GM12874 (cell line): Measurements from ENCODE around the gene TSPAN18.

Experiments used
- TF ChIP-seq, protein P1 (sequence below): IDR thresholded peaks from 2 replicates; pipeline ENCODE4 v1.5.1; 2011; ENCODE audit warnings: low read depth, mild to moderate bottlenecking, control low read depth, low read length, moderate library complexity; ENCODE audit not compliant: insufficient read depth

The TSPAN18 gene

DNA sequence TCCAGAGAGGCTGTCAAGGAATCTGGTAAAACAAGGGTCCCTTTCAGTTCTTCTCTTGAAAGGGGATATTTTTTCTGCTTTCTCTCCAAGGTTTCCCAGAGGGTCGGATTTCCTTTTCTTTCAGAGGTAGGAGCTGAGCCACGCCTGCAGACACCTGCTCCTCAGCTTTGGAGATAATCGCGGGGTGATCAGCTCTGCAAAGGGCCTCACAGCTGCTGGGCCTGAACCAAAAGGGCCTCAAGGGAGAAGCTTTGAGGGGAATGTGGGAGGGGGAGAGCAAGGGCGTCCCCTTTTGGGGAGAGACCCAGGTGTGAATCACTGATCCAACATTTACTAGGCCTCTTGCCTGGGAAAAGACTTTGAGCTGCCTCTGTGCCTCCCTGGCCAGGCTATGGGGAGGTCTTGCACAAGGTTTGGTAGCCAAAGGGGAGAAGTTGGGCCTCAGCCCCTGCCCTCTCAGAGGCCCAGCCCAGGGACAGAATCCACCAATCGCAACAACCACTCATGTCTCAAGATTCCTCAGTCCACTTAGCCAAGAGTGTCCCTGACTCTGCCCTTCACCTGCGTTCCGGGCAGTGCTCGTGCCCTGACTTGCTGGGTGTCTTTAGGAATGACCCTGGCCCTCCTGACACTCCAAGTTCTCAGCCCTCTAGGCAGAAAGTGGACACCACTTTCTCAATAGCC is 237.9 kb downstream of the TSPAN18 start:
- TF ChIP-seq, protein P1, sequence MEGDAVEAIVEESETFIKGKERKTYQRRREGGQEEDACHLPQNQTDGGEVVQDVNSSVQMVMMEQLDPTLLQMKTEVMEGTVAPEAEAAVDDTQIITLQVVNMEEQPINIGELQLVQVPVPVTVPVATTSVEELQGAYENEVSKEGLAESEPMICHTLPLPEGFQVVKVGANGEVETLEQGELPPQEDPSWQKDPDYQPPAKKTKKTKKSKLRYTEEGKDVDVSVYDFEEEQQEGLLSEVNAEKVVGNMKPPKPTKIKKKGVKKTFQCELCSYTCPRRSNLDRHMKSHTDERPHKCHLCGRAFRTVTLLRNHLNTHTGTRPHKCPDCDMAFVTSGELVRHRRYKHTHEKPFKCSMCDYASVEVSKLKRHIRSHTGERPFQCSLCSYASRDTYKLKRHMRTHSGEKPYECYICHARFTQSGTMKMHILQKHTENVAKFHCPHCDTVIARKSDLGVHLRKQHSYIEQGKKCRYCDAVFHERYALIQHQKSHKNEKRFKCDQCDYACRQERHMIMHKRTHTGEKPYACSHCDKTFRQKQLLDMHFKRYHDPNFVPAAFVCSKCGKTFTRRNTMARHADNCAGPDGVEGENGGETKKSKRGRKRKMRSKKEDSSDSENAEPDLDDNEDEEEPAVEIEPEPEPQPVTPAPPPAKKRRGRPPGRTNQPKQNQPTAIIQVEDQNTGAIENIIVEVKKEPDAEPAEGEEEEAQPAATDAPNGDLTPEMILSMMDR, result no peak

DNA sequence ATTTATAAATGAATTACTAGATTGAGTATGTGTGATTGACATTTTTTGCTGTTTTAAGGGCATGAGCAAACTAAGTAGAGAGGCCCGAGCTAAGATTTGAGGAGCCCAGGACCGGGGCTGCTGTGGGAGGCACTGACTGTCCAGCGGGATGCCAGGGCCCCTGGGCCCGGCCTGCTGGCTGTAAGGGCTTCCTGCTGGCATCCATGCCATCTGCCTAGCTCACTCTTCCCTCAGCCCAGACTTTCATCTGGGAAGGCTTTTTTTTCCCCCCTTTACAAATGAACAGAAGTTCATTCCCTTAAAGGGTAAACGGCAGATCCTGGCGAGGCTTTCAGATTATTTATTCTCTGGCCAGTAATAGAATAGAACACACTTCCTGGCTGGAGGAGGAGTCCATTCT is 239.9 kb downstream of the TSPAN18 start:
- TF ChIP-seq, protein P1, result no peak

- TF ChIP-seq, protein P1, result no peak
Observed at GRCh38 chr11:44967930-44968496, 241.3 kb downstream of the TSPAN18 start.

GRCh38 chr11:44968510-44968909 is 241.7 kb downstream of the TSPAN18 start:
- TF ChIP-seq, protein P1, result no peak

- TF ChIP-seq, protein P1, result no peak
Observed at GRCh38 chr11:44969651-44970252, 243.0 kb downstream of the TSPAN18 start.

DNA sequence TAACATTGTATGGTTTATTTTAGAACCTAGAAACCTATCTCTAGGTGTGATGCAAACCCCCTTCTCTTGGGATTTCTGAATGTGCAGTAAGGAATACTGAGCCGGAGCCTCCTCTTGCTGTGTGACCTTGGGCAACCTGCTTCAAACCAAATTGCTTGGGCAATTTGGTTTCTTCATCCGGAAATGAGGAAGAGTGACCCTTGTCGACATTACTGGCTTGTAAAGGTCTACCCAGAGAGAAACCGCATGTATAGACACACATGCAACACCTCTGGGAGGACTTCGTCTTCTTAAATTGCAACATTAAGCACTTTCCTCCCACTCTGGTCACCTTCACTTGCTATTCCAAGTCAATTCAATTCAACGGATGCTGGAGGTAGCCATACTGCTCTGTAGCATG is 243.5 kb downstream of the TSPAN18 start:
- TF ChIP-seq, protein P1, result no peak

DNA sequence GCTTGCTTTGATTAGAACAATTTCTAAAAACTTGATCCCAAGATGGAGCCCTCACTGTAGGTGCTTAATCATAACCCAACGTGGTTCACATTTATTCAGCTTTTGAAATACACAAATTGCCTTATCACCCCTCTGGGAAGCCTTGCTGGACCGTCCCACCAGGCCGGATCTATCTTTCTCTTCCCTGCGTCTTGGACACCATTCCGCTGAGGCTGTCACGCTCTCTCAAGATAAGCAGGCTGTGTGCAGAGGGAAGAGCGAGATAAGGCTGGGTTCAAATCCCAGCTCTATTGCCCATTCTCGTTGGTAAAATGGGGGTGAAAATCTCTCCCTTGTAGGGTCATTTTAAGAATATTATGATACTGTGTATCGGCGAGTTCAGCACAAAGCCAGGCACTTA is 244.4 kb downstream of the TSPAN18 start:
- TF ChIP-seq, protein P1, result no peak
